Measurements from ENCODE around the gene LHB. TPM values are rescaled to one million over a fixed set of nuclear protein-coding genes. Genes with fewer than 3 reads are reported as not detected.
A peak's percentile ranks its signal among the peaks of the same experiment; 100 is the strongest.

The LHB gene
- total RNA-seq, 1 donor from 2014 or later, result not detected

GRCh38 chr19:49017666-49018351, 918 bp upstream of the LHB start:
- no peak for DNase-seq (ENCODE audit: low spot score)
- Mint-ChIP-seq H3K27ac (ENCODE audit: unreplicated experiment) (no peak overlapping the region), H3K27me3 (ENCODE audit: low read depth) (peaks cover 4% of the 10 kb centered on the region), H3K36me3 (ENCODE audit: low read depth) (peaks cover 7% of the 10 kb centered on the region), H3K9me3 (ENCODE audit: low read depth) (no peaks in the 10 kb centered on the region), H3K4me3 (ENCODE audit: unreplicated experiment) (peak overlapping the region; percentile 61), H3K4me1 (ENCODE audit: low read depth) (peaks cover 10% of the 10 kb centered on the region)
- TF ChIP-seq CTCF (IDR thresholded peaks at IDR 0.05), result peak; percentile 81

- Mint-ChIP-seq H3K27ac (ENCODE audit: unreplicated experiment) (no peak overlapping the region), H3K4me1 (ENCODE audit: low read depth) (peaks cover 8% of the 10 kb centered on the region), H3K36me3 (ENCODE audit: low read depth) (peaks cover 9% of the 10 kb centered on the region), H3K27me3 (ENCODE audit: low read depth) (peaks cover 4% of the 10 kb centered on the region), H3K9me3 (ENCODE audit: low read depth) (no peaks in the 10 kb centered on the region), H3K4me3 (ENCODE audit: unreplicated experiment) (no peak overlapping the region)
- no peak for TF ChIP-seq CTCF (IDR thresholded peaks at IDR 0.05)
- DNase-seq (ENCODE audit: low spot score), result no peak
These were observed 638 bp downstream of the LHB start for GRCh38 chr19:49016067-49016839.

- H3K4me1 Mint-ChIP-seq (ENCODE audit: low read depth), result peaks cover 5% of the 10 kb centered on the region
- no peak for TF ChIP-seq CTCF (IDR thresholded peaks at IDR 0.05)
These were observed 2.0 kb downstream of the LHB start for GRCh38 chr19:49014870-49015255.

GRCh38 chr19:49014123-49014869, 2.6 kb downstream of the LHB start:
- no peak for DNase-seq (ENCODE audit: low spot score)
- no peak for TF ChIP-seq CTCF (IDR thresholded peaks at IDR 0.05)
- Mint-ChIP-seq H3K27me3 (ENCODE audit: low read depth) (peaks cover 4% of the 10 kb centered on the region), H3K4me1 (ENCODE audit: low read depth) (peaks cover 4% of the 10 kb centered on the region), H3K4me3 (ENCODE audit: unreplicated experiment) (no peak overlapping the region), H3K36me3 (ENCODE audit: low read depth) (peaks cover 14% of the 10 kb centered on the region), H3K9me3 (ENCODE audit: low read depth) (no peaks in the 10 kb centered on the region), H3K27ac (ENCODE audit: unreplicated experiment) (no peak overlapping the region)

More at GRCh38 chr19:49014870-49015255, 2.0 kb downstream of the LHB start:
- no peak for DNase-seq (ENCODE audit: low spot score)
- Mint-ChIP-seq H3K4me3 (ENCODE audit: unreplicated experiment) (no peak overlapping the region), H3K9me3 (ENCODE audit: low read depth) (no peaks in the 10 kb centered on the region), H3K27ac (ENCODE audit: unreplicated experiment) (no peak overlapping the region), H3K36me3 (ENCODE audit: low read depth) (peaks cover 14% of the 10 kb centered on the region), H3K27me3 (ENCODE audit: low read depth) (peaks cover 4% of the 10 kb centered on the region)

- Mint-ChIP-seq H3K4me1 (ENCODE audit: low read depth) (no peaks in the 10 kb centered on the region), H3K36me3 (ENCODE audit: low read depth) (peaks cover 20% of the 10 kb centered on the region), H3K27ac (ENCODE audit: unreplicated experiment) (no peak overlapping the region), H3K27me3 (ENCODE audit: low read depth) (no peaks in the 10 kb centered on the region), H3K4me3 (ENCODE audit: unreplicated experiment) (no peak overlapping the region), H3K9me3 (ENCODE audit: low read depth) (no peaks in the 10 kb centered on the region)
- no peak for TF ChIP-seq CTCF (IDR thresholded peaks at IDR 0.05)
- no peak for DNase-seq (ENCODE audit: low spot score)
These were observed 5.7 kb downstream of the LHB start for GRCh38 chr19:49011194-49011593.
